ENCODE results near the gene PEAK1. TPM values are rescaled to one million over a fixed set of nuclear protein-coding genes. Genes with fewer than 3 reads are reported as not detected.

The PEAK1 gene
- total and polyA plus RNA-seq, 2 donors (not counting 3 experiments of a cell fraction or from before 2014, with no cell fraction given), result 17.9 to 91.9 TPM

DNA sequence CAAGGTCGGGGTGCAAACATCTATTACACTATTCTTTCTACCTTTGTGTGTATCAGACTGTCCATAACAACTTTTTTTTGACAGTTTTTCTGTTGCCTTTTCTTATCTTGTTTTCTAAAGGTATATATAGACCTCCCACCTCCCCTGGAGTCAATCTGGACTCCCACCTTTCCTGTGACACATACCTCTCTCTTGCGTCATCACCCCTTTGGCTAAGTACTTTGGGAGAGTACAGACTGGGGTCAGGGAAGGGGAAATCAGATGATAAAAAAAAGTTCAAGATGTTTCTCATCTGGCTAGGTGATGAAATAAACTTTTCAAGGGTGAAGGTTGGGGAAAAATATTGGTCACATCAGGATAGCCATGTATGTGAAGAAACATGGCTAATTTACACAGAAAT is 366.2 kb downstream of the PEAK1 start:
- H3K9me3 ChIP-seq (replicated peaks; ENCODE audit: control insufficient read depth, insufficient read depth, low read length), result no peaks in the 10 kb centered on the region
- H3K9me1 ChIP-seq (replicated peaks; ENCODE audit: control insufficient read depth, extremely low read depth, insufficient read depth, low read length), result no peaks in the 10 kb centered on the region
- no peaks in the 10 kb centered on the region for H3K27me3 ChIP-seq (ENCODE audit: control insufficient read depth in 2 of 2, insufficient read depth in 2 of 2, low read length in 2 of 2)
- no peak overlapping the region for H3K4me2 ChIP-seq (ENCODE audit: insufficient read depth, low read length)
- intact Hi-C loops (cut with micrococcal nuclease), result no loop called here
- dilution Hi-C loops (cut with MboI; ENCODE audit: extremely low pct_ligation_motif_present, low sequenced_read_pairs), result no loop called here
- peaks cover 3% of the 10 kb centered on the region for H4K20me1 ChIP-seq (replicated peaks; ENCODE audit: control insufficient read depth, extremely low read depth, insufficient read depth, low read length)
- no peak overlapping the region for H3K4me3 ChIP-seq (replicated peaks in 1 of 3; ENCODE audit: insufficient read depth in 1 of 3, low read depth in 1 of 3, low read length in 3 of 3)
- no peak overlapping the region for H3K9ac ChIP-seq (replicated peaks; ENCODE audit: extremely low read depth, insufficient read depth, low read length)
- ChIA-PET CTCF (interaction anchor here (1.5 kb wide), 1 partner anchor 81 kb away, joined by 5 read pairs; no protein-coding TSS in a partner anchor), POLR2A (no interaction called here)
- peaks cover 8% of the 10 kb centered on the region in 2 experiments for H3K36me3 ChIP-seq (ENCODE audit: control insufficient read depth in 2 of 2, extremely low read depth in 1 of 2, insufficient read depth in 2 of 2, low read length in 2 of 2)
- DNase-seq (ENCODE audit: low read depth, low spot score) (no peak), FAIRE-seq (no peak)
- H3K27ac ChIP-seq (ENCODE audit: insufficient read depth, low read depth, low read length), result no peak overlapping the region
- TF ChIP-seq MAX (IDR thresholded peaks at IDR 0.05; ENCODE audit: insufficient read depth, insufficient read length), result no peak
- TF ChIP-seq POLR2A (IDR thresholded peaks at IDR 0.05; ENCODE audit: low read depth, low read length), result no peak
- no peak for TF ChIP-seq JUN (IDR thresholded peaks at IDR 0.05; ENCODE audit: borderline replicate concordance, insufficient read depth, insufficient read length, low read depth)
- TF ChIP-seq GATA2 (IDR thresholded peaks at IDR 0.05; ENCODE audit: insufficient read depth, insufficient read length, low read depth, low read length), result no peak
- no peak for TF ChIP-seq POLR2AphosphoS5 (IDR thresholded peaks at IDR 0.05; ENCODE audit: insufficient read depth, low read depth, low read length)
- TF ChIP-seq, protein P1, sequence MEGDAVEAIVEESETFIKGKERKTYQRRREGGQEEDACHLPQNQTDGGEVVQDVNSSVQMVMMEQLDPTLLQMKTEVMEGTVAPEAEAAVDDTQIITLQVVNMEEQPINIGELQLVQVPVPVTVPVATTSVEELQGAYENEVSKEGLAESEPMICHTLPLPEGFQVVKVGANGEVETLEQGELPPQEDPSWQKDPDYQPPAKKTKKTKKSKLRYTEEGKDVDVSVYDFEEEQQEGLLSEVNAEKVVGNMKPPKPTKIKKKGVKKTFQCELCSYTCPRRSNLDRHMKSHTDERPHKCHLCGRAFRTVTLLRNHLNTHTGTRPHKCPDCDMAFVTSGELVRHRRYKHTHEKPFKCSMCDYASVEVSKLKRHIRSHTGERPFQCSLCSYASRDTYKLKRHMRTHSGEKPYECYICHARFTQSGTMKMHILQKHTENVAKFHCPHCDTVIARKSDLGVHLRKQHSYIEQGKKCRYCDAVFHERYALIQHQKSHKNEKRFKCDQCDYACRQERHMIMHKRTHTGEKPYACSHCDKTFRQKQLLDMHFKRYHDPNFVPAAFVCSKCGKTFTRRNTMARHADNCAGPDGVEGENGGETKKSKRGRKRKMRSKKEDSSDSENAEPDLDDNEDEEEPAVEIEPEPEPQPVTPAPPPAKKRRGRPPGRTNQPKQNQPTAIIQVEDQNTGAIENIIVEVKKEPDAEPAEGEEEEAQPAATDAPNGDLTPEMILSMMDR (IDR thresholded peaks at IDR 0.05; ENCODE audit: extremely low read depth in 1 of 2, insufficient read depth in 1 of 2, low read depth in 1 of 2, low read length in 2 of 2), result no peak
- TF ChIP-seq MYC (IDR thresholded peaks at IDR 0.05; ENCODE audit: low read depth, low read length), result no peak
- no peak for TF ChIP-seq FOS (IDR thresholded peaks at IDR 0.05; ENCODE audit: borderline replicate concordance, insufficient read depth, low read length)
- no peak for TF ChIP-seq EZH2 (IDR thresholded peaks at IDR 0.05; ENCODE audit: borderline replicate concordance, low read depth, low read length, severe bottlenecking)
- H3K79me2 ChIP-seq (ENCODE audit: control insufficient read depth, insufficient read depth, low read length), result peaks cover 27% of the 10 kb centered on the region
- no peak overlapping the region for H2AFZ ChIP-seq (ENCODE audit: low read depth, low read length)
- H3K4me1 ChIP-seq (ENCODE audit: control insufficient read depth, extremely low read depth, insufficient read depth, low read length), result peaks cover 13% of the 10 kb centered on the region
- no TSS peak for BruUV-seq (replicated peaks)
